Smooth muscle cell of the pulmonary artery (primary cell): ENCODE measurements around the gene XPO4. TPM values are rescaled to one million over a fixed set of nuclear protein-coding genes. Genes with fewer than 3 reads are reported as not detected.

Experiments used
- total RNA-seq: library from RNA; depleted of rRNA; stranded (reverse); fragments of >200 nt; gene quantifications from 2 replicates; pipeline ENCODE4 v1.2.3, GENCODE V29; 2014

Gene XPO4
- 19.0 and 19.2 TPM in 2 replicates for total RNA-seq

DNA sequence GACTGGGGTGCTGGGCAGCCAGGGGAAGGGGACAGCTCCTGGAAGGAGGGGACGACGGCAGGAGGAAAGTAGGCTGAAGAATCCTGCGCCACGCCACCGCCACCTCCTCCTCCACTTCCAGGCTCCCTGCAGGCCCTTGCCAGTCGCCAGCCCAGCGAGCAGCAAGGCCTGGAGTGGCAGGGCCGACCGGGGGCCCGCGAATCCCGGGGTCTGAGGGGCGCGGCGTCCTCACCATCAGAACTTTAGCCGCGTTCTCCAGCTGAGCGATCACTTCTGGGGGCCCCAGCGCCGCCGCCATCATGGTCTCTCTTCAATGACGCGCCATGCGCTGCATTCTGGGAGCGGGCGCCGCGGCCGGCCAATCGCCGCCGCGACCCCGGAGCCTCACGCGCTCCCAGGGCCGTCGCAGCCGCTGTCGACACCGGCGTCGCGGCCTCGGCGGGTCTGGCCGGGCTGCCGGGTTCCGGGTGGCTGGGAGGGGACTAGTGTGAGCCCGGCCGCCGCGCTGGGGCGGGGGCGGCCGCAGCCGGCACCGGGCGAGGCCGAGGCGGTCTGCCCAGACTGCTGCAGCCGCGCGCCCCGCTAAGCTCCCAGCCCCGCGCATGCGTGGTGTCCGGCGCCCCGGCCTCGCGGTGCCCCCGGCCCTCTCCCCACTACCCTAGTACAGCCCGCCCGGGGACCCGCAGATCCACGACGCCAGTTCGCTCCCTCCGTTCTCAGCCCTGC lies at the start of gene XPO4:
Gene XPO4, minus strand, starts transcription at position 309 of the 726 bp plus-strand sequence. Its CDS starts 8 bp downstream, at position 301.

DNA sequence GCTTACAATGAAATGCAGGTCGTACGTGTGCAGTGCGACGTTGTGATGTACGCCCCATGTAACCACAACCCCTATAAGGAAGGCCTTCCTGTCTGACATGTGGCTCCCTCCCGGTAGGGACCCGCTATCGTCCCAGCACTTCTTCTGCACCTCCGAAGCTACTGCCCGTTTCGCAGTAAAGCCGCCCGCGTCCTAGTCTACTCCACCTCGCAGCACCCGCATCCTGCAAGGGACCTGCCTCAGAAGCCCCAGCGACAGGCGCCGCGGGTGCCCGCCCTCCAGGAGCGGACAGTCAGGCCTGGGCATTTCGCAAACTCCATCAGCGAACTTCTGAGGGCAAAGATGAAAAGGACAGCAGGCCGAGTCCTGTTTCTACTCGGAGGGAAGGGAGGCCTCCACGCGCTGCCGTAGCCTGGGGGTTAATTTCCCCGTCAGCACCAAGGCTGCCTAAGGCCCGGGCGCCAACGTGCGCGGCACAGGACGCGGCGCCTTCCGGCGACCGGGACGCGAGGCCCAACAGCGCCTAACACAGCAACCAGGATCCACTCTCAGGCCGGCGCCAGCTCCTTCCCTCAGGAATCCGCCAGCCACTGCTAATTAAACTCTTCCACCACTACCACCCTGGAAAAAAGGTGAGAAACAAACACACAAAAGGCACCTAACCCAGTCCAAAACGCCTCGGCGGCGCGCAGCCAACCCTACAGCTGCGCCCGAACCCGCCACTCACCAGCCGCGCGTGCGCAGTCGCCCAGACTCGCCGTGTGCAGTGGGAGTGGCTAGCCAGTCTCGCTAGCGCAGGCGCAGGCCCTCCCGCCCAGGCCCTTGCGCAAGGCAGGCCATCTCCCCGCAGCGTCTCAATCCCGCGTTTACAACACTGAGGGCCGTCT lies 129.1 kb downstream of the XPO4 start, which contains the start of gene EEF1AKMT1:
Gene EEF1AKMT1, minus strand, starts transcription at position 768 of the 887 bp plus-strand sequence. CDS start 16,363 bp downstream, outside the sequence.

Other genes with a start within 250 kb of the XPO4 start
- gene IL17D, start 199.0 kb downstream of the XPO4 start, total RNA-seq, result 3.6 and 5.0 TPM in 2 replicates
- 5.1 and 5.9 TPM in 2 replicates for gene EEF1AKMT1, start 128.8 kb downstream of the XPO4 start, total RNA-seq
- gene LATS2, start 158.8 kb upstream of the XPO4 start, total RNA-seq, result 15.7 and 16.6 TPM in 2 replicates
- 38.7 and 41.6 TPM in 2 replicates for gene SAP18, start 237.4 kb upstream of the XPO4 start, total RNA-seq